Astrocyte of the spinal cord (primary cell): ENCODE results near the gene IL6ST.

Experiments used
- DNase-seq: peaks from one replicate; pipeline ENCODE4 v3.0.0; 2011; ENCODE audit warnings: low read depth, low spot score
- H3K4me3 ChIP-seq: 2 replicates; pipeline ENCODE4 v1.5.1; 2011; ENCODE audit warnings: low read depth, mild to moderate bottlenecking, low read length, moderate library complexity
- in situ Hi-C: cut with HindIII; loops from 2 replicates; pipeline ENCODE4 v1.10.0; 2017; ENCODE audit warnings: low sequenced_read_pairs
- TF ChIP-seq, protein P1 (sequence below): IDR thresholded peaks from 2 replicates; pipeline ENCODE4 v1.5.1; 2012; ENCODE audit warnings: low read depth, mild to moderate bottlenecking, low read length, inconsistent platforms

IL6ST gene

DNA sequence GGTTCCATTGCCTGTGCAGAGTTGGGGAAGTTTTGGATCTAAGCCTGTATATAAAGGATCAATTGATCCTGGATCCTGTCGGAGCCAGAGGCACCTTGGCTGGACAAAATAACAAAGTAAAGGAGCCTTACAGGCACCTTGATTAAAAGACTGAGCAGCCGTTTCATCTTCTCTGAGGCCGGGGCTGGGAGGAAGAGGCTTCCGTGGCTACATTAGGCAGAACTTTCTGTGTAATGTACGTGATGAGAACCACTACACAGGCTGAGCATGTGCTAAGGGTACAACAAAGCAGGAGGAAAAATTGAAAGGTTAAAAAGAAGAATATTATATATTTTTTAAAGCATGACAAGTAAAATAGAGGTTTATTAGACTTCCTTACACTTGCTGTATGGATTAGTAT, 106.6 kb downstream of the IL6ST start:
- H3K4me3 ChIP-seq, result no peak overlapping the region
- TF ChIP-seq, protein P1, sequence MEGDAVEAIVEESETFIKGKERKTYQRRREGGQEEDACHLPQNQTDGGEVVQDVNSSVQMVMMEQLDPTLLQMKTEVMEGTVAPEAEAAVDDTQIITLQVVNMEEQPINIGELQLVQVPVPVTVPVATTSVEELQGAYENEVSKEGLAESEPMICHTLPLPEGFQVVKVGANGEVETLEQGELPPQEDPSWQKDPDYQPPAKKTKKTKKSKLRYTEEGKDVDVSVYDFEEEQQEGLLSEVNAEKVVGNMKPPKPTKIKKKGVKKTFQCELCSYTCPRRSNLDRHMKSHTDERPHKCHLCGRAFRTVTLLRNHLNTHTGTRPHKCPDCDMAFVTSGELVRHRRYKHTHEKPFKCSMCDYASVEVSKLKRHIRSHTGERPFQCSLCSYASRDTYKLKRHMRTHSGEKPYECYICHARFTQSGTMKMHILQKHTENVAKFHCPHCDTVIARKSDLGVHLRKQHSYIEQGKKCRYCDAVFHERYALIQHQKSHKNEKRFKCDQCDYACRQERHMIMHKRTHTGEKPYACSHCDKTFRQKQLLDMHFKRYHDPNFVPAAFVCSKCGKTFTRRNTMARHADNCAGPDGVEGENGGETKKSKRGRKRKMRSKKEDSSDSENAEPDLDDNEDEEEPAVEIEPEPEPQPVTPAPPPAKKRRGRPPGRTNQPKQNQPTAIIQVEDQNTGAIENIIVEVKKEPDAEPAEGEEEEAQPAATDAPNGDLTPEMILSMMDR, result no peak
- in situ Hi-C loops, result no loop called here
- no peak for DNase-seq

DNA sequence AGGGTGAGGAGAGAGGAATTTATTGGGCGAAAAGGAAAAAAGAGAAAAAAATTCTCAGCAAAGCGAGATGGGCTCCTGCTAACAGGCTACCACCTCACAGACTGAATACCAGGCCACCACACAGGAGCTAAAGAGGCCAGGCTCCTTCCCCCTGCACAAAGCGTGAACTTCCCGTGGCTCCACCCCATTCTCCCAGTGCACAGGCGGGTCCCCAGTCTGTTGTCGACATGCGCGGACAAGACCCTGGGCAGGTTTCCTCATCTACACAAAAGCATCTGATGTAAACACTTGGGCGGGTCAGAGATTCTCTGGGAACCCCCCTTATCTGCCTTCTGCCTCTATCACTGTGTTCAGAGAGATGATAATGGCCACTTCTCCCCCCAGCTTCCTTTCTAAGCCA, 109.4 kb downstream of the IL6ST start:
- no peak overlapping the region for H3K4me3 ChIP-seq
- DNase-seq, result no peak
- in situ Hi-C loops, result no loop called here
- TF ChIP-seq, protein P1, result no peak
